Measurements from ENCODE around the gene MMP10.

The MMP10 gene

DNA sequence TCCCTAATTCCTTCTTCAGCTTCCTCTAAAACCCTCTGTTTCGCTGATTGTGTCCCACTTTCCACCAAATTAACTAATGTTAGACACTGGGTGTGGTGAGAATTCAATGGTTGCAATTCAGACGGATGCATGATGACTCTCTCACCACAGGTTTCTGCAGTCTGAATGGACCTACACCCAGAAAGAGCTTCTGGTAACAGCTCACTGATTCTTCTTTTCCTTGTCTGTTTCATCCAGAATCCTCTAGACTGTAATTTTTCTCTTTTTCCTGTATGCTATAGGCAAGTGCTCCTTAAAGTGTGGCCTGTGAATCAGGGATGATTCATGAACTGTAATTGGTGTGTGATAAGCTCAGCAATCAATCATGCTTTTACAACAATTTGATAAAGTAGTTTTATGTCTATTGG is 18.1 kb downstream of the MMP10 start:
- no peak for TF ChIP-seq GATA2 (IDR thresholded peaks at IDR 0.05; ENCODE audit: low read depth, low read length)
- no peak for TF ChIP-seq GATA3 (IDR thresholded peaks at IDR 0.05; ENCODE audit: low read depth, low read length)

GRCh38 chr11:102761646-102762238 is 18.7 kb downstream of the MMP10 start:
- TF ChIP-seq GATA2 (IDR thresholded peaks at IDR 0.05; ENCODE audit: low read depth, low read length): no peak
- TF ChIP-seq GATA3 (IDR thresholded peaks at IDR 0.05; ENCODE audit: low read depth, low read length): no peak

DNA sequence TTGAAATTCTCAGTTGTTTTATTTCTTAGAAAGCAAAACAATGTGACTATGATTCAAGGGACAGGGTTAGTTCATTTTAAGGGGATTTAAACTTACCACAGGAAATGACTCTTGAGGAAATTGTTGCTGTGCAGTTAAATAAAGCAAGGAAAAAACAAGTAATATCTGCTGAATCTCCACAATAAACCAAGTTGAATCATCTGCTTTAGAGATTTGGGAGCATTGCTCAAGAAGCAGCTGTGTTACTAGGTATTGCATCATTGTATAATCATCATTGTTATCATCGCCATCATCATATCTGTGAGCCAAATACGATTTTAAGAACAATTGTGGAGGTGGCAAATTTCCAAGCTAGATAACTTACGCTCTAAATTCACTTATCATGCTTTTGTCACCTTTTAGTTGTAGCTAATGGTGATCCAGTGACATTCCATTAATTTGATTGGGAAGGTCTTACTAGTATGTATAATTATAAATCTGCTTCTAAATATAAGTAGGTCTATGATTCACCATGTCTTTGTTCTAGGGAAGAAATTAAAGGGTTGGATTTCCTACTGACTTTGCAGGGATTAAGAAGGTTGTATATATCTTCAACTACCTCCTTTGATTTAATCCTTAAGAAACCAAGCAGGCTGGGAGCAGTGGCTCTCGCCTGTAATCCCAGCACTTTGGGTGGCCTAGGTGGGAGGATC is 19.9 kb downstream of the MMP10 start:
- TF ChIP-seq GATA3 (IDR thresholded peaks at IDR 0.05; ENCODE audit: low read depth, low read length) (no peak), GATA2 (IDR thresholded peaks at IDR 0.05; ENCODE audit: low read depth, low read length) (no peak)

GRCh38 chr11:102757823-102758549 is 22.4 kb downstream of the MMP10 start:
- TF ChIP-seq GATA3 (IDR thresholded peaks at IDR 0.05; ENCODE audit: low read depth, low read length) (no peak), GATA2 (IDR thresholded peaks at IDR 0.05; ENCODE audit: low read depth, low read length) (no peak)

DNA sequence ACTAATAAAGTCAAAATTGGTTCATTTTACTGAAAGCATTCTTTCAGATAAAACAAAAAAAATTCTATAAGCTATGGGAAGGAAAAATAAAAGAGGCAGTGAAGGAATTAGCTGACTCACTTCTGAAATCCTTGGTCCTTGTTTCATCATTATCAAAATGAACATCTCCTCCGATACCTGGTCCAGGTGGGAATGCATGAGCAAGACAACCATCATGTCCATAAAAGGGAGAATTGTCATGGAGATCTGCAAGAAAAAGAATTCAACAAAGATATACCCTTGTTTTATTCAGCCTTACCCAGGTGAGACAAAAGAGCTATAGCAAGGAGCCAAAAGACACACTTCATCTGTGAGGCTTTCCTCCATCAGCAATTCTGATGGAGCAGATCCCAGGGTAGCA is 27.2 kb downstream of the MMP10 start:
- no peak for TF ChIP-seq GATA2 (IDR thresholded peaks at IDR 0.05; ENCODE audit: low read depth, low read length)
- no peak for TF ChIP-seq GATA3 (IDR thresholded peaks at IDR 0.05; ENCODE audit: low read depth, low read length)

DNA sequence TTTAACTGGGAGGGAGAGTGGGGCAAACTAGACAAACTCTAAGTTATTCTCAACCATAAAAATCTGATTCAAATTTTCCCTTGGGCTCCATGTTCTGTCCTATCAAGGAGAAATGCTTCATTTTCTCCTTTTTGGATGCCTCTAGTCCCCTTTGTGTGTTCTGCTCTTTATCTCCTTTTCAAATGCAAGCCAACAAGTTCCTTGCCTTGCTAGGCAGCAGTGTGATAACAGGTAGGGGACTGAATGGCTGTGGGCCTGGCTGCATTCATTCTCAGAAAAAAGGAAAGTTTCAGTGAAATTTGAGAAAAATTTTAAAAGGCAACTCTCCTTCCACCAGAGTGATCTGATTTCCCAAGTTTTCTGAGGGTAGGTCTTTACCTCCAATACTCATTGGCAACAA is 28.8 kb downstream of the MMP10 start:
- TF ChIP-seq GATA3 (IDR thresholded peaks at IDR 0.05; ENCODE audit: low read depth, low read length): no peak
- TF ChIP-seq GATA2 (IDR thresholded peaks at IDR 0.05; ENCODE audit: low read depth, low read length): no peak

GRCh38 chr11:102749101-102749722 is 31.2 kb downstream of the MMP10 start:
- TF ChIP-seq GATA2 (IDR thresholded peaks at IDR 0.05; ENCODE audit: low read depth, low read length): no peak
- no peak for TF ChIP-seq GATA3 (IDR thresholded peaks at IDR 0.05; ENCODE audit: low read depth, low read length)

DNA sequence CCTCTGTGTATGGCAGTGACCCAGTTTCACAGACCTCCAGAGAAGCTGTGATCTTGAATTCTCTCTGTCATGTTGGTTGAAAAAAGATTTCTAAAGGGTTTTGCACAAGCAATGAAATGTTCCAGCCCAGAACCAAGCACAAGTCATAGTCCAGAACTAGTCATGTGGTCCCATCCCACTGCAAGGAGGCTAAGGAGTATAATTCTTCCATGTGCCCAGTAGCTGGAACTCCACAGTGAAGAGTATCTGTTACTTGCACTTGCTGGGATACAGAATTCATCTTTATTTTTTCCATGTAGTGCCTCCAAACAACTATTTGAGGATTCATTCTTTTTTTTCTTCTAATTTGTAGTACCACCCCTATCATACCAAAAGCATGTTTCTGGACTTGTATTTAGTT is 45.8 kb downstream of the MMP10 start:
- no peak for TF ChIP-seq GATA2 (IDR thresholded peaks at IDR 0.05; ENCODE audit: low read depth, low read length)

GRCh38 chr11:102733232-102733875 is 47.1 kb downstream of the MMP10 start:
- TF ChIP-seq GATA3 (IDR thresholded peaks at IDR 0.05; ENCODE audit: low read depth, low read length) (no peak), GATA2 (IDR thresholded peaks at IDR 0.05; ENCODE audit: low read depth, low read length) (no peak)

DNA sequence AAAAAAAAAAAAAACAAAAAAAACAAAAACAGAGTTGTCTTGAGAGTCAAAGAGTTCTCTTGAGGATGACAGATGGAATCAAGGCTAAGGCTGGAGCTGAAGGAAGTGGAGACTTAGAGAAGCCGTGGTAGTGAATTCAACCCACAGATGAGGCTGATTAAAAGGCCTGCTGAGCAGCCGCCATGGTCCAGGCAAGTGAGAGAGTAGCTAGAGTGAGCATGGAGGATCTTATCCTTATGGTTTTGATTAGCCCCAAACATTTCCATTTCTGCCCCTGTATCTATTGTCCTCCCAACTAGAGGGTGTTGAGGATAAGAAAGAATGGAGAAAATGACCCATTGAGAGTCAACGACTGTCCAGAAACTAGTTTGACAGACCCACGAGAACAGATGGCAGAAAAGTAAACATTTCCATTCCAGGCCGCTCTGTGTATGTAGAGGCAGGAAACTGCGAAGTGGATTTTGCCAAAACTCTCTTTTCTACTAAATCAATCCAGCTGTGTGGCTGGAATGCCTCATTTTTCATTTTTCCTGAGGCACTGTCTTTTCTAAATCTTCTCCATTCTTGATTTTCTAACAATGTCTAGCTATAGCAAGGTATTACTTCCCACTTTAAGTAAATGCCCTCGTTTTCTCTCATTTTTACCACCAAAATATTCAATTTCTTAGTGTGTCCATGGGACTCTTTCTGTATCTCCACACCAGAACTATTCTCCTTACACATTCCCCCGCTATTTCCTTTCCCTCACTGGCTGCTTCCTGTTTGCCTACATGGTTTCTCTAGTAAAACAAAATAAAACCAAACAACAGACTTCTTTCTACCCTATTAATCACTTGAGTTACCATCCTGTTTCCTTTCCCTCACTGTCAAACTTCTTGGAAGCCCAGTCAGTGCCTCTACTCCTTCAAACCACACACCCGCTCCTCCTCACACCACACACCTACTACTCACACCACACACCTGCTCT is 50.3 kb downstream of the MMP10 start:
- no peak for TF ChIP-seq GATA2 (IDR thresholded peaks at IDR 0.05; ENCODE audit: low read depth, low read length)
- TF ChIP-seq GATA3 (IDR thresholded peaks at IDR 0.05; ENCODE audit: low read depth, low read length): no peak

DNA sequence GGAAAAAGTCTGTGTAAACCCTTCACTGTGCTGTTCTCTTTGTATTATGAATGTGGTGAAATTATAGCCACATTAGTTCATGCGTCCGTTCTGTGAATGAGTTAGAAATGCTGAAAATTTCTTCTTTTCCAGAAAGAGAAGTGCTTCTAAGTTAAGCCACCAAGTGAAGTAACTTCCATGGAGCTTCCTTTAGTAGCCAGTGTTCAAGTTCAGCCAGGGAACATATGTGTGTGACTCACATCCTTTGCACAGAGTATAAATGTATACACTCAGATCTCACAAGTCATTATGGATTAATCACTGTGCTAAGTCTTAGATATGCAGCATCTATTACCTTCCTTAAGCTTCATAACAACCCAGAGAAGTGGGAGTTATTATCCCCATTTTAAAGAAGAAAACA is 52.5 kb downstream of the MMP10 start:
- TF ChIP-seq GATA3 (IDR thresholded peaks at IDR 0.05; ENCODE audit: low read depth, low read length): no peak
- no peak for TF ChIP-seq GATA2 (IDR thresholded peaks at IDR 0.05; ENCODE audit: low read depth, low read length)

DNA sequence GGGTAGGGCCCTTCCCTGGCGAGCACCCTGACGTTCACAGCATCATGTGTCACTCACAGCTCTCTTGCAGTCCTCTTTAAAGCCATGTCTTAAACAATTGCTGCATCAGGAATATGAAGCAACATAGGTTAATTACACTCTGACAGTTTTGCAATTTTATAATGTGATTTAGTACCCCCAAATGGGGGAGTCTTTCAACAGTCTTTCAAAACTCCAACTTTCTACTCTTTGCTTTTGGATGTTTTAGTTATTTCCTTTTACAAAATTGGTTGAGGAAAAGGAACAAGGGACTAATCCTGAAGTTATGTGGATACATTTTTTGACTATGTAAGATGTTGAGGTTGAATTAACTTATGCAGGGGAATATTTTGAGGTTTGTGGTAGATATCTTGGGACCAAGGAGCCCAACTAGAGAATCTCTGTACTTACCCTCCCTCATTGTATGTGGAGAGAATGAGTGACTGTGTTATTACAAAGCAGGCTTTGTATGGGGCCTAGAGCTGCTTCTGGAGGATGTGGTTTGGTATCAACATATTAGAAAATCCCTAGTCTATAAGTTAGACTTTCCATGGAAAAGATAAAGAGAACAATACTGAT is 55.4 kb downstream of the MMP10 start, which contains the start of gene MMP8:
MMP8 (minus strand) TSS at position 51 of the 597 bp plus-strand sequence. CDS start 99 bp downstream, outside the sequence.
- TF ChIP-seq GATA2 (IDR thresholded peaks at IDR 0.05; ENCODE audit: low read depth, low read length): no peak
- TF ChIP-seq GATA3 (IDR thresholded peaks at IDR 0.05; ENCODE audit: low read depth, low read length): no peak

GRCh38 chr11:102722821-102723220 is 57.6 kb downstream of the MMP10 start:
- TF ChIP-seq GATA3 (IDR thresholded peaks at IDR 0.05; ENCODE audit: low read depth, low read length) (no peak), GATA2 (IDR thresholded peaks at IDR 0.05; ENCODE audit: low read depth, low read length) (no peak)
